ENCODE results near the gene RGL4.
"Not testable (repeated sequence)": the region's sequence is repeated elsewhere in the genome, so short reads cannot be mapped to it uniquely, and the experiment has no call there.

RGL4 gene

GRCh38 chr22:23676841-23677700, 13.7 kb upstream of the RGL4 start:
- H3K4me3 ChIP-seq (ENCODE audit: low read length); DNase-seq (ENCODE audit: low read depth, low spot score): not testable (repeated sequence)

- no peak overlapping the region for H3K4me3 ChIP-seq (ENCODE audit: low read length)
- DNase-seq (ENCODE audit: low read depth, low spot score), result no peak
Observed at GRCh38 chr22:23677701-23677995, 13.2 kb upstream of the RGL4 start.

DNA sequence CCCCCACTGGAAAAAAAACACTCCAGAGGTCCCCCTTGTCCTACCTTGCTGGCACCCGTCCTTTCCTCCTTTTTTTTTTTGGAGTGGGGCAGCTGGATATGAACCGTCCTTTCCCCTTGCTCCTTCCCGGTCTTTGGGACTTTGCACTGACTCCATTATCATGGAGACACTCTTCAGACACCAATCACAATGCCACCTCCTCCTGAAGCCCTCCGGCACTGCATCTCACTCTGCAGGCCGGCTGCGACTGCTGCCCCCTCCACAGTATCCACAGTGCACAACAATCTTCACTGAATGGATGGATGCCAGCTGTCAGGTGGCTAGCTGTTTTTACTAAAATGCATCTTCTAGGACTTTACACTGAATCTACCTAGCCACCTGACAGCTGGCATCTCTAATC, 12.7 kb upstream of the RGL4 start:
- H3K4me3 ChIP-seq (ENCODE audit: low read length), result no peak overlapping the region
- no peak for DNase-seq (ENCODE audit: low read depth, low spot score)

DNA sequence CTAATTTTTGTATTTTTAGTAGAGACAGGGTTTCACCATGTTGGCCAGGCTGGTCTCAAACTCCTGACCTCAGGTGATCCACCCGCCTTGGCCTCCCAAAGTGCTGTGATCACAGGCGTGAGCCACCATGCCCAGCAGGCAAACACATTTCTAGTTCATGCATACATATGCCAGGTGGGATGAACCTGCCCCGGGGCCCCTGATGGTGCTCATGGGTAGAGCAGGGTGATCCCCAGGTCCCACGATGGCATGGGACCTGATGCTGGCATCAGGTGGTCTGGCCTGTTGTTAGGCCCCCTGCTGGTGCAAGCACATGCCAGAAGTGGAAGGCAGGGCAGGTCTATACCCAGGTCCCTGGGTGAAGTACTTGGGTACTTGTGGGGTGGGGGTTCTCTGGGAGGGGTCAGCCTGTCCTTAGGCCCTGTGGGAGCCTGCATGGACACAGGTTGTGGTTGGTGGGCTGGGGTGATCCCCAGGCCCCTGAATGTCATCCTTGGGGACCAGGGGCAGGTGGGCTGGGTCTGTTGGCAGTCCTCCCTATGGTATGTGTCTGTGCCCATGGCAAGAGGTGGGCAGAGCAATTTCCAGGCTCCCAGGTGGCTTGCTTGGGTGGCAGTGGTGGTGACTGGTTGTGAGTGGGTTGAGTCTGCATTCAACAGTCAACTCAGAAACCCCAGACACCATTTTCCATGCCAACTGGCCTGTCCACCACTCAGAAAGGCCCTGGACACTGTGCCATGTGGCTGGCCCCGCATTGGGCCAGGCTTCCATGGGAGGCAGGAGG, 9.6 kb upstream of the RGL4 start:
- no peak for DNase-seq (ENCODE audit: low read depth, low spot score)
- H3K4me3 ChIP-seq (ENCODE audit: low read length), result no peak overlapping the region

DNA sequence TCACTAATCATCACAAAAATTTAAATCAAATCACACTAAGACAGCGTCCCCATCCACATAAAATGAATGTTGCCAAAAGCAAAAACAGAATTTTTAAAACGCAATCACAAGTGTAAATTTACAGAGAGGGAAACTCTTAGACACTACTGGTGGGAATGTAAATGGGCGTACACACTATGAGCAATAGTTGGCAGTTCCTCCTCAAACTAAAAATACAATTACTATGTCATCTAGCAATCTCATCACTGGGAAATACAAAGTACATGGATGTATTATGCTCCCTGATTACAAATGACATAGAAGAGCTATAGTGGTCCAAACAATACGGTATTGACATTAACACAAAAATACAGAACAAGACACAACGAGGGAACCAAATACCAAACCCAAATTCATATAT, 8.7 kb upstream of the RGL4 start:
- no peak for DNase-seq (ENCODE audit: low read depth, low spot score)
- H3K4me3 ChIP-seq (ENCODE audit: low read length), result no peak overlapping the region

- DNase-seq (ENCODE audit: low read depth, low spot score), result no peak
- H3K4me3 ChIP-seq (ENCODE audit: low read length), result no peak overlapping the region
Observed at GRCh38 chr22:23682827-23683355, 7.9 kb upstream of the RGL4 start.

DNA sequence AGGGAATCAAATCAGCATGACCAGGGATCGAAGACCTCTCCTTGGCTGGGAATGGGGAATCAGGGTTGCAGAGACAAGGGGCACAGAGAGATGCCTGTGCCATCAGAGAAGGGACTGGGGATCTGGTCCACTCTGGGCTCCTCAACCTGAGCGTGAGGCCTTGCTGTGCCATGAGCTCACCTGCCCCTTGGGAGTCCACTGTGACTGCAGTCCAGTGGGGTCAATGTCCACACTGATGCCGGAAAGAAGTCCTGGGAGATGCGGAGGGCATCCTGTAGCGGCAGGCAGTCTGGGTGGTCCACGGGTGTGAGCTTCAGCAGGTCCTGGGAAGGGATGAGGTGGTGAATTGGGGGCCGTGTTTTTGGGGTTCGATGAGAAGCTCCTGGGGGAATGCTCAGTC, 7.3 kb upstream of the RGL4 start:
- no peak overlapping the region for H3K4me3 ChIP-seq (ENCODE audit: low read length)
- DNase-seq (ENCODE audit: low read depth, low spot score), result no peak

GRCh38 chr22:23684026-23684425, 6.8 kb upstream of the RGL4 start:
- DNase-seq (ENCODE audit: low read depth, low spot score), result no peak
- no peak overlapping the region for H3K4me3 ChIP-seq (ENCODE audit: low read length)

DNA sequence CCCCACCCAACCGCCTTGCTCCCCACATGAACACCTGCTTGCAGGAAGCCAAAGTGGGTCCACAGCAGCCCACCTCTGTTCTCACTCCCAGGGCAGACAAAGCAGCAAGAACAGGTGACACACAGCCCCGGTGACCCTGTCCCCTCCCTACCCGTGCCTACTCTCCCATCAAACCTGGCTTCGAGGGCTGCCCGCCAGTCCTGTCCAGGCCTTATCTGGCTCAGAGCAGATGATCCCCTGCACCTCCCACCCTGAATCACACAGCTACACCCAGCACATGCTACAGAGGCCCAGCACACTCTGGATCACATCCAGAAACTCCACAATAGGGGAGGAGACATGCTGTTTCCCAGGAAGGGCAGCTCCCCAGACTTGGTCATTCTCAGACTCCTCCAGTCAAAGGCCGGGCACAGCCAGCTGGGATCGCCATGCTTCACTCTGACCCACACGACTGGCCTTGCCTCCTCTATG, 6.2 kb upstream of the RGL4 start:
- no peak overlapping the region for H3K4me3 ChIP-seq (ENCODE audit: low read length)
- DNase-seq (ENCODE audit: low read depth, low spot score), result no peak

- H3K4me3 ChIP-seq (ENCODE audit: low read length), result no peak overlapping the region
- DNase-seq (ENCODE audit: low read depth, low spot score), result no peak
Observed at GRCh38 chr22:23685205-23685784, 5.5 kb upstream of the RGL4 start.

DNA sequence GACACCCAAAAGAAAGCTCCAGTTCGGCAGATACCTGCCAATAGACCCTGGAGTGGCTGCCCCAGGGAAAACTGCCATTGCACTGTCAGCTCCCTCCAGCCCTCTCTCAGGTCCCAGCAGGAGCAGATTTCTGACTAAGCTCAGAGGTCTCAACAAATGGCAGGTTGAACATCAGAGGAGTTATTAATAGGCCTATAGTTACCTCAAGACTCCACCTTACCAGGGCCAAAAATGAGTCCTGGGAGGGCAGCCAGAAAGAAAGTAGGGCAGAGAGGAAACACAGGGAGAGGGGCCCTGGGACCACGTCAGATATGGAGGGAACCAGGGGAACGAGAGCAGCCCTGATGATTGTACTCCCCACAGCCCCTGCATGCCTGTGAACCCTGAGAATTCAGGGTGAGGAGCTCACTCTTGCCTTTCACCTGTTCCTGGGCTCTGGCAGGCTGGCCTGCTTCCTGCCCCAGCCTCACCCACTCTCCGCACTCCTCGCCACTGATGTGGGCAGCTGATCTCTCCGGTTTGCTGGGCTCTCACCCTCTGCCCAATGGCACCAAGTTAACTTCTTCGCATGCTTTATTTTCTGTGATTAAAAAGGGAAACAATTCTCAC, 4.3 kb upstream of the RGL4 start:
- DNase-seq (ENCODE audit: low read depth, low spot score), result no peak
- no peak overlapping the region for H3K4me3 ChIP-seq (ENCODE audit: low read length)

DNA sequence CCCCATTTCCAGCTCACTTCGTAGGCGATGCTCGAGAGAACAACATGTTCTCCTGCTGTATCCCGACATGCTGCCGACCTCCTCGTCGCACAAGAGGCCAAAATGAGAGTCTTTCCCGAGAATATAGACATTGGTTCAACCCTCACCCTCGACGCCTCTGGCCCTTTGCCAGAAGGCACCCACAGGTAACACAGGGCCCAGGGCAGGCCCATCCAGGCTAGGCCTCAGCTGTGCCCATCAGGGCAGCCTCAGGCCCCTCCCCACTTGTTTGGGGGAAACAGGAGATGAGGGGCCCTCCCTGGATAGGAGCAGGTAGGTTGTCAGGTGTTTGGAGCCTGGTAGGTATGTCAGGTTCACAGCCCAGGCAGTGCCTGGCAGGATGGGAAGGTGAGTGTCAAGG, 2.7 kb upstream of the RGL4 start:
- no peak overlapping the region for H3K4me3 ChIP-seq (ENCODE audit: low read length)
- DNase-seq (ENCODE audit: low read depth, low spot score), result no peak

DNA sequence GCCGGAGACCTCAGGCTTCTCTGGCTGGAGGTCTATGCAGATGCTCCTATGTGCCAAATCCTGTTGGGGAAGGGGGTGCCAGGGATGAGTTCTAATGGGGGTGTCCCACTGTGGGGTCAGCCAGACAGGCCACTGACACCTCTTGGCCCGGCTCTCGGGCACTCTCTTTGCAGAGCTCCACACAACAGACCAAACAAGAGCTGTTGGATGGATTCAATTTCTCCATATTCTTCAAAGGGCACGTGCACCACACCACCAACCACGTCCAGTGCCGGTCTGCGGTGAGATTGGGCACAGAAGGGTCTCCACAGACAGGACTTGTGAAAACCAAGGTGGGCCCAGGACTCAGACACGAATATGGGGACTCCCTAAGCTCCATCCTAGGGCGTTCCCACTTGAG, 2.2 kb upstream of the RGL4 start:
- no peak overlapping the region for H3K4me3 ChIP-seq (ENCODE audit: low read length)
- DNase-seq (ENCODE audit: low read depth, low spot score), result no peak

DNA sequence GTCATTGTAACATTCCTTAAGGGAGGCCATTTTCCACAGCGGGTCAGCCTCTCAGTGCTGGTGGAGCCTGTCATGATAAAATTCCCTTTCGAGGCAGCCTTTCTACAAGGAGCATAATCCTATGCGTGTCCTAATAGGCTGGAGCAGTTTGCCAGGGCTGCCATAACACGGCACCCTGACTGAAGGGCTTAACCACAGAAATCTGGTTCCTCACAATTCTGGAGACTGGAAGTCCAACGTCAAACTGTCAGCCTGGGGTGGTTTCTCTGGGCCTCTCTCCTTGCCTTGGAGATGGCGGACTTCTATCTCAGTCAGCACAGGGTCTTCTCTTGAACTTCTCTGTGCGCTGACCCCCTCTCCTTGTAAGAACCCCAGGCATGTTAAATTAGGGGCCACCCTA, 1.4 kb upstream of the RGL4 start:
- no peak for DNase-seq (ENCODE audit: low read depth, low spot score)
- no peak overlapping the region for H3K4me3 ChIP-seq (ENCODE audit: low read length)

GRCh38 chr22:23691748-23692423, 1.1 kb downstream of the RGL4 start:
- no peak overlapping the region for H3K4me3 ChIP-seq (ENCODE audit: low read length)
- DNase-seq (ENCODE audit: low read depth, low spot score), result no peak

DNA sequence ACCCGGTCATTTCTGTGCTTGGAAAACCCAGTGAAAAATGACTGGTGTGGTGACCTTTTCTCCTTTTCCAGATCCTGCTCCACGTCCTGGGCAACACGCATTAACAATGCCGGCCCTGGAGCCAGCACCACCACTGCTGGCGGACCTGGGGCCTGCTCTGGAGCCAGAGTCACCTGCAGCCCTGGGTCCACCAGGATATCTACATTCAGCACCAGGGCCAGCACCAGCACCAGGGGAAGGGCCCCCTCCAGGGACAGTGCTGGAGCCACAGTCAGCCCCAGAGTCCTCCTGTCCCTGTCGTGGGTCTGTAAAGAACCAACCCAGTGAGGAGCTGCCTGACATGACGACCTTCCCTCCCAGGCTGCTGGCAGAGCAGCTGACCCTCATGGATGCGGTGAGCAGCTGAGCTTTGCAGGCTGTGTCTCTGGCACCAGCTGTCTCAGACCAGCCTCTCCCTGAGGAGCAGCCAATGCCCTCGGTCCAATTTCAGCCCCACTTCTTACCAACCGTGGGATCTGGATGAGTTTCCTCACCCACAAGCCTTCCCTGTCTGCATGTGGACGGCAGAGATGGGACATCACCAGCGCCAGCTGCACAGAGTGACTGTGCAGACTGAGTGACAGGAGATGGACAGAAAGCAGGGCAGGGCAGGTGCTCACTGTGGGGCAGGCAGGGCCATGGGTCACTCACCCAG, 1.9 kb downstream of the RGL4 start:
- DNase-seq (ENCODE audit: low read depth, low spot score), result no peak
- H3K4me3 ChIP-seq (ENCODE audit: low read length), result no peak overlapping the region

DNA sequence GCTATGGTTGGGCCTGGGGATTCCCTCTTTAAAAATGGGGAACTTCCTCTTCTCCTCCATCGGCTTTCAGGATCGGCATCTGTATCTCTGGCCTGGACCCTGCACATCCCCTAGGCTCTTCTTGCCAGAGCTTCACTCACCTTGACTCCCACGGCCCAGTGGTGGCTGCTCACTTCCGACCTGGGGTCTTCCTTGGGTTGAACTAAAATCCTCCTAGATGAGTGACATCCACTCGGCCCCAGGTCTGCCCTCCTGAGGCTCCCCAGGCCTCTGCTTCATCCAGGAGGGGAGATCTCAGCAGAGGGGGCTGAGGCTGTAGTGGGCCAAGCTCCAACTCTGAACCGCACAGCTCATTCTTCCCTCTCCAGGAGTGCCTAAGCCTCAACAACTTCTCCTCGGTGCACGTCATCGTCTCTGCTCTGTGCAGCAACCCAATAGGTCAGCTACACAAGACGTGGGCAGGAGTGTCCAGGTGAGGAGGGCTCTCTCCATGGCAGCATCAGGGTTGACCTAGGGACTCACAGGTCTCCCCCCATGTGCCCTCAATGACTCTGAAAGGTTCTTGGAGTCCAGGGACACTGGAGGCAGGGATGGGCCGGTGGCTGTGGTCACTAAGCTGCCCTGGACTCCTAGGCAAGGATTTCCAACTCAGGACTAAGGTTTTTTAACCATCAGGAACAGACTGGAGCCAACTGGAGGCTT, 3.3 kb downstream of the RGL4 start:
- no peak for DNase-seq (ENCODE audit: low read depth, low spot score)
- H3K4me3 ChIP-seq (ENCODE audit: low read length), result no peak overlapping the region

- H3K4me3 ChIP-seq (ENCODE audit: low read length), result no peak overlapping the region
Observed at GRCh38 chr22:23695141-23695540, 4.3 kb downstream of the RGL4 start.

More at GRCh38 chr22:23695141-23695540, 4.3 kb downstream of the RGL4 start:
- DNase-seq (ENCODE audit: low read depth, low spot score), result no peak
